Measurements from ENCODE around the gene DEXI. TPM values are rescaled to one million over a fixed set of nuclear protein-coding genes. Genes with fewer than 3 reads are reported as not detected.

DEXI gene
- total and polyA plus RNA-seq, 2 of the 13 experiments (the other 11 are each of a cell fraction or from before 2014, with no cell fraction given): 51.5 to 70.4 TPM

- H4K20me1 ChIP-seq (ENCODE audit: insufficient read depth, low read length): no peaks in the 10 kb centered on the region
- ChIA-PET POLR2A (no interaction called here), CTCF (ENCODE audit: low intra/inter-chr PET ratio, low total read pairs) (no interaction called here)
- H3K79me2 ChIP-seq (ENCODE audit: insufficient read depth, low read length): no peaks in the 10 kb centered on the region
- H3K9ac ChIP-seq (ENCODE audit: insufficient read depth, low read depth, low read length): no peak overlapping the region
- no peak overlapping the region for H2AFZ ChIP-seq (ENCODE audit: low read length)
- intact Hi-C loops (cut with micrococcal nuclease; ENCODE audit: unreplicated experiment): no loop called here
- ATAC-seq (no peak), FAIRE-seq (no peak), DNase-seq (ENCODE audit: low spot score) (no peak)
- H3K4me3 ChIP-seq (replicated peaks in 1 of 3; ENCODE audit: insufficient read depth in 1 of 3, low read depth in 2 of 3, low read length in 3 of 3): no peak overlapping the region
- H3K4me1 ChIP-seq (ENCODE audit: insufficient read depth, low read length): no peaks in the 10 kb centered on the region
- TF ChIP-seq MED8 (CRISPR knock-in tag; IDR thresholded peaks at IDR 0.05; ENCODE audit: insufficient replicate concordance): no peak
- no peak for TF ChIP-seq ZFX (CRISPR knock-in tag; IDR thresholded peaks at IDR 0.05; ENCODE audit: low read depth)
- TF ChIP-seq FOXA3 (CRISPR knock-in tag; IDR thresholded peaks at IDR 0.05): no peak
- TF ChIP-seq MAF1 (CRISPR knock-in tag; IDR thresholded peaks at IDR 0.05; ENCODE audit: borderline replicate concordance): no peak
- TF ChIP-seq ZNF704 (CRISPR knock-in tag; IDR thresholded peaks at IDR 0.05; ENCODE audit: borderline replicate concordance): no peak
- no peak for TF ChIP-seq ZNF205 (CRISPR knock-in tag; IDR thresholded peaks at IDR 0.05)
- TF ChIP-seq ZNF841 (CRISPR knock-in tag; IDR thresholded peaks at IDR 0.05; ENCODE audit: borderline replicate concordance): no peak
- no peak for TF ChIP-seq PAF1 (CRISPR knock-in tag; IDR thresholded peaks at IDR 0.05)
- no peak for TF ChIP-seq NR2F6 (IDR thresholded peaks at IDR 0.05)
- TF ChIP-seq NR2F6 (CRISPR knock-in tag; IDR thresholded peaks at IDR 0.05): no peak
- TF ChIP-seq ZNF274 (CRISPR knock-in tag; IDR thresholded peaks at IDR 0.05): no peak
- no peak for TF ChIP-seq TRAFD1 (CRISPR knock-in tag; IDR thresholded peaks at IDR 0.05; ENCODE audit: borderline replicate concordance)
- TF ChIP-seq MAFF (IDR thresholded peaks at IDR 0.05; ENCODE audit: low read depth, low read length): no peak
- TF ChIP-seq ZFP41 (CRISPR knock-in tag; IDR thresholded peaks at IDR 0.05; ENCODE audit: borderline replicate concordance): no peak
- no peak for TF ChIP-seq HIVEP1 (CRISPR knock-in tag; IDR thresholded peaks at IDR 0.05)
- peaks cover 8 to 40% of the 10 kb centered on the region in 2 experiments; a peak in 4 of 5 replicates for H3K27me3 ChIP-seq (ENCODE audit: control insufficient read depth in 1 of 2, insufficient read depth in 2 of 2, low read length in 2 of 2)
- no peaks in the 10 kb centered on the region for H3K9me3 ChIP-seq (ENCODE audit: low read length)
- no TSS peak for BruUV-seq (replicated peaks)
- no peak overlapping the region for H3K4me2 ChIP-seq (ENCODE audit: low read depth, low read length)
- in situ Hi-C loops (cut with HindIII; ENCODE audit: extremely low pct_ligation_motif_present, low pct_unique_long_range_greater_than_20kb): no loop called here
- 60% methylated on average over 10 of the region's 10 CpGs for WGBS (ENCODE audit: low lambda C conversion rate)
- H3K27ac ChIP-seq (ENCODE audit: extremely low read length, insufficient read depth, low read length): no peak overlapping the region
- no peaks in the 10 kb centered on the region for H3K36me3 ChIP-seq (replicated peaks in 1 of 2; ENCODE audit: control insufficient read depth in 1 of 2, insufficient read depth in 2 of 2, low read length in 2 of 2)
These were observed 61.4 kb downstream of the DEXI start for GRCh38 chr16:10880594-10881452.
